SU-DHL-6 (cell line): Measurements from ENCODE around the gene MYH6.

Source experiments
- H2AFZ ChIP-seq: fragments of 200-600 bp; sonication (generic); 2 replicates; pipeline ENCODE4 v1.6.1; 2014; ENCODE audit warnings: low read depth, mild to moderate bottlenecking, moderate library complexity, mixed read lengths, antibody characterized with exemption, low read length; ENCODE audit not compliant: severe bottlenecking
- H3F3A ChIP-seq: fragments of 200-600 bp; shearing (Covaris generic); 2 replicates; pipeline ENCODE4 v1.6.0; 2016; ENCODE audit warnings: antibody characterized with exemption, mild to moderate bottlenecking; ENCODE audit not compliant: insufficient read depth
- H3K27ac ChIP-seq: fragments of 200-600 bp; sonication (generic); 2 replicates; pipeline ENCODE4 v1.5.1; 2016; ENCODE audit warnings: low read depth, mild to moderate bottlenecking, low read length, moderate library complexity, mixed read lengths
- H3K27me3 ChIP-seq: fragments of 200-600 bp; sonication (generic), shearing (Covaris generic); 2 replicates; pipeline ENCODE4 v1.6.0; 2014; ENCODE audit warnings: mild to moderate bottlenecking, low read length
- H3K36me3 ChIP-seq: fragments of 200-600 bp; sonication (generic); 2 replicates; pipeline ENCODE4 v1.6.1; 2014; ENCODE audit warnings: mild to moderate bottlenecking, low read length, mixed read lengths
- H3K4me2 ChIP-seq: fragments of 300-600, 200-600 bp; shearing (Covaris generic), sonication (generic); 2 replicates; pipeline ENCODE4 v1.6.0; 2014; ENCODE audit warnings: low read length, low read depth, mild to moderate bottlenecking; ENCODE audit not compliant: poor library complexity, severe bottlenecking
- H3K4me3 ChIP-seq: fragments of 200-600 bp; sonication (generic); 2 replicates; pipeline ENCODE4 v1.5.1; 2014; ENCODE audit warnings: antibody characterized with exemption, low read length, mild to moderate bottlenecking, mixed read lengths; ENCODE audit not compliant: insufficient read depth, poor library complexity, severe bottlenecking
- H3K79me2 ChIP-seq: fragments of 200-600 bp; sonication (generic); 2 replicates; pipeline ENCODE4 v1.6.1; 2014; ENCODE audit warnings: mild to moderate bottlenecking, low read length, moderate library complexity; ENCODE audit not compliant: insufficient read depth
- H3K9ac ChIP-seq: fragments of 200-600 bp; sonication (generic); 2 replicates; pipeline ENCODE4 v1.7.0; 2014; ENCODE audit warnings: mild to moderate bottlenecking, low read length
- H3K9me2 ChIP-seq: fragments of 200-600 bp; sonication (generic); replicated peaks from 2 replicates; pipeline ENCODE4 v1.6.1; 2014; ENCODE audit warnings: low read length; ENCODE audit not compliant: insufficient read depth
- H3K9me3 ChIP-seq: fragments of 200-600 bp; sonication (generic); 2 replicates; pipeline ENCODE4 v1.6.1; 2014; ENCODE audit warnings: low read length, mixed read lengths; ENCODE audit not compliant: insufficient read depth
- H4K20me1 ChIP-seq: fragments of 200-600 bp; sonication (generic); 2 replicates; pipeline ENCODE4 v1.6.1; 2014; ENCODE audit warnings: low read depth, mild to moderate bottlenecking, antibody characterized with exemption, low read length, moderate library complexity, mixed read lengths
- CTCF ChIP-seq: fragments of 200-600 bp; sonication (generic); IDR thresholded peaks from one replicate; pipeline ENCODE4 v1.5.1; 2017; ENCODE audit warnings: antibody characterized with exemption, mild to moderate bottlenecking, low read length, moderate library complexity; ENCODE audit not compliant: insufficient read depth, poor library complexity, severe bottlenecking
- EZH2phosphoT487 ChIP-seq: fragments of 200-600 bp; sonication (generic), shearing (Covaris generic); conservative IDR thresholded peaks from 2 replicates; pipeline ENCODE4 v1.6.1; 2018; ENCODE audit warnings: mild to moderate bottlenecking, antibody characterized with exemption, low read length, moderate library complexity, mixed read lengths

Gene MYH6

GRCh38 chr14:23441076-23441475 is 33.0 kb upstream of the MYH6 start:
- Histone ChIP-seq H3K4me2 (no peak overlapping the region), H3K36me3 (no peaks in the 10 kb centered on the region), H3K27me3 (no peaks in the 10 kb centered on the region)

GRCh38 chr14:23439107-23439835 is 31.2 kb upstream of the MYH6 start:
- no peaks in the 10 kb centered on the region for H3K79me2 ChIP-seq
- no peaks in the 10 kb centered on the region for H3K36me3 ChIP-seq
- no peak overlapping the region for H3K27ac ChIP-seq
- H3F3A ChIP-seq = no peaks in the 10 kb centered on the region
- no peak overlapping the region for H3K4me3 ChIP-seq
- no peaks in the 10 kb centered on the region for H4K20me1 ChIP-seq
- no peak overlapping the region for H3K4me2 ChIP-seq
- no peak overlapping the region for H2AFZ ChIP-seq
- TF ChIP-seq EZH2phosphoT487 (no peak), CTCF (no peak)
- no peaks in the 10 kb centered on the region for H3K9me2 ChIP-seq
- H3K9ac ChIP-seq = no peak overlapping the region
- no peaks in the 10 kb centered on the region for H3K27me3 ChIP-seq
- no peaks in the 10 kb centered on the region for H3K9me3 ChIP-seq

More at GRCh38 chr14:23441076-23441475, 33.0 kb upstream of the MYH6 start:
- H3K79me2 ChIP-seq = no peaks in the 10 kb centered on the region
- no peaks in the 10 kb centered on the region for H3F3A ChIP-seq
- H3K9ac ChIP-seq = no peak overlapping the region
- no peaks in the 10 kb centered on the region for H3K9me2 ChIP-seq
- H2AFZ ChIP-seq = no peak overlapping the region
- no peak overlapping the region for H3K27ac ChIP-seq
- TF ChIP-seq EZH2phosphoT487 = no peak
- no peak for TF ChIP-seq CTCF
- no peaks in the 10 kb centered on the region for H3K9me3 ChIP-seq
- H3K4me3 ChIP-seq = no peak overlapping the region
- no peaks in the 10 kb centered on the region for H4K20me1 ChIP-seq

- H3F3A ChIP-seq = no peaks in the 10 kb centered on the region
- H3K9me3 ChIP-seq = no peaks in the 10 kb centered on the region
- H3K4me2 ChIP-seq = no peak overlapping the region
- TF ChIP-seq EZH2phosphoT487 (no peak), CTCF (no peak)
- H3K4me3 ChIP-seq = no peak overlapping the region
- H4K20me1 ChIP-seq = no peaks in the 10 kb centered on the region
- no peak overlapping the region for H3K9ac ChIP-seq
- H3K27ac ChIP-seq = no peak overlapping the region
- H2AFZ ChIP-seq = no peak overlapping the region
- H3K9me2 ChIP-seq = no peaks in the 10 kb centered on the region
- H3K79me2 ChIP-seq = no peaks in the 10 kb centered on the region
- H3K27me3 ChIP-seq = no peaks in the 10 kb centered on the region
- no peaks in the 10 kb centered on the region for H3K36me3 ChIP-seq
These were observed 30.3 kb upstream of the MYH6 start for GRCh38 chr14:23438101-23438971.
